Neural crest cell (in vitro differentiated cells): ENCODE measurements around the gene BCORL1. TPM values are rescaled to one million over a fixed set of nuclear protein-coding genes. Genes with fewer than 3 reads are reported as not detected.

ENCODE experiments used
- DNase-seq: peaks from one replicate; pipeline ENCODE4 v3.0.0; 2021; ENCODE audit warnings: low read depth, mixed read lengths, low spot score
- H3K27ac Mint-ChIP-seq: one replicate; pipeline ENCODE4 v1.8.0; 2021; ENCODE audit warnings: mild to moderate bottlenecking, mixed read lengths; ENCODE audit not compliant: unreplicated experiment
- H3K27me3 Mint-ChIP-seq: 2 replicates; pipeline ENCODE4 v1.8.0; 2021; ENCODE audit warnings: low read depth, mild to moderate bottlenecking, mixed read lengths
- H3K36me3 Mint-ChIP-seq: 2 replicates; pipeline ENCODE4 v1.8.0; 2021; ENCODE audit warnings: low read depth, mild to moderate bottlenecking, mixed read lengths
- H3K4me1 Mint-ChIP-seq: 2 replicates; pipeline ENCODE4 v1.8.0; 2021; ENCODE audit warnings: mixed read lengths
- H3K4me3 Mint-ChIP-seq: one replicate; pipeline ENCODE4 v1.8.0; 2021; ENCODE audit warnings: mild to moderate bottlenecking, mixed read lengths
- H3K9me3 Mint-ChIP-seq: 2 replicates; pipeline ENCODE4 v1.8.0; 2021; ENCODE audit warnings: mixed read lengths
- CTCF ChIP-seq: fragments of 200-600 bp; sonication (generic); conservative IDR thresholded peaks from 2 replicates; pipeline ENCODE4 v1.5.0; 2021; ENCODE audit warnings: antibody characterized with exemption, mild to moderate bottlenecking
- total RNA-seq: library from RNA; stranded (reverse); gene quantifications from 2 replicates; pipeline ENCODE4 v1.2.1, GENCODE V29; 2021

The BCORL1 gene
- total RNA-seq, 1 donor from 2014 or later, result 46.2 TPM

DNA sequence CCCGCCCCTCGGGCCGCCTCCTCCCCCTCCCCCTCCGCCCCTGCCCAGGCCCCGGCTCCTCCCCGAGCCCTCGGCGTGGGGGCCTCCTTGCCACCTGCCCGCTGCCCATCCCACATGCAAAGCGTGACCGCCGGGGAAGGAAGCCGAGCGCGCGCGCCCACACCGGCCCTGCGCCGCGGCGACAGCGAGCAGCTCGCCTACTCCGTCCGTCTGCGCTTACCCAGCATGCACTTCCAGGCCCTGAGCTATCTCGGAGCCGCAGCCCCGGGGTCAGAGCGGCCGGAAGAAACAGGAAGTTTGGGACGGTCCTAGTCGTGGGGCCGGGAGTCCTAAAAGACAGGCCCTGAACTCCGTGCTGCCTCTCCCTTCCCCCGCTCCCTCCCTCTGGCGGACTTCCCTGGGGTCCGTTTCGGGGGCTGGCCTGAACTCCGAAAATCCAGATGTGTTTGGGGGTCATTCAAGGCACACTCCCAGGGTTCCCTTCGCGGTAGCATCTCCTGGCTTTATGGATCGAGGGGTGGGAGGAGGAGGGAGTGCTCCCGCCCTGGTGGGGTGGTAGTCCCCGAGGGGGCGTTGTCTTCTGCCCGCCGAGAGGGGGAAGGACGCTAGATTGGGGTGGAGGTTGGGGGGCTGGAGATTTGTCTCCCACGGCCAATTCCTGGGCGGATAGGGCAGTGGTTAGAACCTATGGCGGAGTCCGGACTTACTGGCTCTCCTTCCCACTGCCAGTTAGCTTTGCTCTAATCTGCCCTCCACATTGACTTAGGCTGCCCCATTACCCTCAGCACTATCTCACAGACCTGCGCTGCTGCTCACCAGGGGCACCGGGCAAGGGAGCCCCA is 25.0 kb upstream of the BCORL1 start:
- Mint-ChIP-seq H3K9me3 (peaks cover 2% of the 10 kb centered on the region), H3K36me3 (no peaks in the 10 kb centered on the region), H3K4me1 (peaks cover 64% of the 10 kb centered on the region), H3K27me3 (peaks cover 11% of the 10 kb centered on the region), H3K27ac (no peak overlapping the region), H3K4me3 (peak overlapping the region; percentile 61)
- TF ChIP-seq CTCF, result no peak
- peak; percentile 39 for DNase-seq

DNA sequence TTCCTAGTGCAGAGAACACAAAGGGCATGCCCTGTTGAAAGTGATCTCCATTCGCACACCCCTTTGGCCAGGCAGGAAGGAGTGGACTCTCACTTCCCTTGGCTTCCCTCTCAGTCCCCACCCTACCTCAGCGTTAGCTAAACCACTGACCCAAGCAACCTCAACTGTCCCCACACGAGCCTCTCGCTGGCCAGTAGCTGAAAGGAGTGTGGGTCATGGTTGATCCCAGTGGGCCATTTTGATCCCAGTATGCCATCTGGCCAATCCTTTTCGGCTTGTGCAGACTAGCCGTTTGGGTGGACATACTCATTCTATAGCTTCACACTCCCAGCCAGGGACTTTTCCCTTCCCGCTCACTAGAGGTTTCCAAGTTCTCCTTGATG is 24.4 kb upstream of the BCORL1 start:
- peaks cover 60% of the 10 kb centered on the region for H3K4me1 Mint-ChIP-seq
- H3K36me3 Mint-ChIP-seq, result no peaks in the 10 kb centered on the region
- DNase-seq, result no peak
- TF ChIP-seq CTCF, result no peak
- H3K27me3 Mint-ChIP-seq, result peaks cover 11% of the 10 kb centered on the region
- no peak overlapping the region for H3K27ac Mint-ChIP-seq
- H3K9me3 Mint-ChIP-seq, result peaks cover 2% of the 10 kb centered on the region
- H3K4me3 Mint-ChIP-seq, result peak overlapping the region; percentile 61

DNA sequence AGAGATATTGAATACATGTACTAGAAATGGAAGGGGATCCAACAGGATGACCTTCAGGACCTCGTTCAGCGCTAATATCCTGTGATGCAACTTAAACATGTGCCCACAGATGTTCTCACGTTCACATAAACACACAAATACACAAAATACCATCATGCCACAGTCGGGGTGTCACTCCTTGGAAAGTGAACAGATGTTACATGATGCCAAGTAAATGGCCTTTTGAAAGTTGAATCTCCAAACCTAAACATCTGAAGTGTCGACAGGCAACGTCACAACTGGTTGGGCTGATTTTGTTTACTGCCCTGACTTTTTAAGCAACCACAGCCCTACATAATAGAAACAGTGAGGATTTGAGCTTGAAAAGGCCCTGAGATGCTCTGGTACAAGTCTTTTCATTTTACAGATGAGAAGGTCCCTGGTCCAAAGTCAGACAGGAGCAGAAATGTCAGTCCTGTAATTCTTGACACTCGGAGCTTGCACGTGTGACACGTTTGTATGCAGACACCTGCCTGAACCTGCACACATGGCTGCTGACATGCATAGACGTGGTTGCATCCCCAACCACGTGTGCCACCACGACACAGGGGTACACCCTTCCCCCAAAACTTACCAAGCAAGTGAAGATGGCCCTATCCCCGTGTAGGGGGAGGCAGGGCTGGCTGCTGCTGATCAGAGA is 23.5 kb upstream of the BCORL1 start:
- Mint-ChIP-seq H3K9me3 (peaks cover 2% of the 10 kb centered on the region), H3K4me1 (peaks cover 56% of the 10 kb centered on the region), H3K4me3 (no peak overlapping the region), H3K36me3 (no peaks in the 10 kb centered on the region), H3K27me3 (peaks cover 11% of the 10 kb centered on the region), H3K27ac (no peak overlapping the region)
- no peak for TF ChIP-seq CTCF
- DNase-seq, result no peak

DNA sequence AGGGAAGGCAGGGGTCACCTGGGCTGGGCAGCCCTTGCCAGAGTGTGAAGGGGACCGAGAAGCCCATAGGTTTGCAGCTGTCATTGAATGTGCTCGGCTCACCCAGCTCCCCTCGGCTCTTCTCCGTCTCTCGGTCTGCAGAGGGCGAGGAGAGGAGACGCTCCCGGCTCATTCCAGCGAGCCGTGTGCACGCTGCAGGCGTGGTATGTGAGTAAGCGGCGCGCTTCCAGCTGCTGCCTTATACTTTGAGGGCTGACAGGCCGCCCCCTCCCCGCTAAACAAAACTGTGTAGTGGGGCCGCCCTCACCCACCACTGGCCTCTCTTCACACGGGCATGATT is 23.0 kb upstream of the BCORL1 start:
- TF ChIP-seq CTCF, result no peak
- no peak overlapping the region for H3K27ac Mint-ChIP-seq
- no peak for DNase-seq
- peaks cover 11% of the 10 kb centered on the region for H3K27me3 Mint-ChIP-seq
- peaks cover 52% of the 10 kb centered on the region for H3K4me1 Mint-ChIP-seq
- no peaks in the 10 kb centered on the region for H3K36me3 Mint-ChIP-seq
- peak overlapping the region; percentile 26 for H3K4me3 Mint-ChIP-seq
- H3K9me3 Mint-ChIP-seq, result peaks cover 2% of the 10 kb centered on the region

- H3K9me3 Mint-ChIP-seq, result peaks cover under 1% of the 10 kb centered on the region
These were observed 21.0 kb upstream of the BCORL1 start for GRCh38 chrX:129961180-129962083.

More at GRCh38 chrX:129961180-129962083, 21.0 kb upstream of the BCORL1 start:
- peaks cover 39% of the 10 kb centered on the region for H3K4me1 Mint-ChIP-seq
- H3K36me3 Mint-ChIP-seq, result no peaks in the 10 kb centered on the region
- peaks cover 6% of the 10 kb centered on the region for H3K27me3 Mint-ChIP-seq
- TF ChIP-seq CTCF, result no peak
- peak overlapping the region; percentile 49 for H3K4me3 Mint-ChIP-seq
- H3K27ac Mint-ChIP-seq, result peak overlapping the region; percentile 20
- DNase-seq, result peak; percentile 23
